Cardiac ventricle fibroblast (primary cell): ENCODE results near the gene EXTL1. TPM values are rescaled to one million over a fixed set of nuclear protein-coding genes. Genes with fewer than 3 reads are reported as not detected.

ENCODE experiments used
- total RNA-seq: library from RNA; depleted of rRNA; stranded (reverse); fragments of >200 nt; gene quantifications from 2 replicates; pipeline ENCODE4 v1.2.3, GENCODE V29; 2015

EXTL1 gene, protein sequence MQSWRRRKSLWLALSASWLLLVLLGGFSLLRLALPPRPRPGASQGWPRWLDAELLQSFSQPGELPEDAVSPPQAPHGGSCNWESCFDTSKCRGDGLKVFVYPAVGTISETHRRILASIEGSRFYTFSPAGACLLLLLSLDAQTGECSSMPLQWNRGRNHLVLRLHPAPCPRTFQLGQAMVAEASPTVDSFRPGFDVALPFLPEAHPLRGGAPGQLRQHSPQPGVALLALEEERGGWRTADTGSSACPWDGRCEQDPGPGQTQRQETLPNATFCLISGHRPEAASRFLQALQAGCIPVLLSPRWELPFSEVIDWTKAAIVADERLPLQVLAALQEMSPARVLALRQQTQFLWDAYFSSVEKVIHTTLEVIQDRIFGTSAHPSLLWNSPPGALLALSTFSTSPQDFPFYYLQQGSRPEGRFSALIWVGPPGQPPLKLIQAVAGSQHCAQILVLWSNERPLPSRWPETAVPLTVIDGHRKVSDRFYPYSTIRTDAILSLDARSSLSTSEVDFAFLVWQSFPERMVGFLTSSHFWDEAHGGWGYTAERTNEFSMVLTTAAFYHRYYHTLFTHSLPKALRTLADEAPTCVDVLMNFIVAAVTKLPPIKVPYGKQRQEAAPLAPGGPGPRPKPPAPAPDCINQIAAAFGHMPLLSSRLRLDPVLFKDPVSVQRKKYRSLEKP
- 0.37 and 0.49 TPM in 2 replicates for total RNA-seq

GRCh38 chr1:26021647-26022403 is at the start of gene EXTL1:
TSS of gene EXTL1 (plus strand) at chr1:26021775. CDS start at chr1:26022647, 872 bp downstream.

DNA sequence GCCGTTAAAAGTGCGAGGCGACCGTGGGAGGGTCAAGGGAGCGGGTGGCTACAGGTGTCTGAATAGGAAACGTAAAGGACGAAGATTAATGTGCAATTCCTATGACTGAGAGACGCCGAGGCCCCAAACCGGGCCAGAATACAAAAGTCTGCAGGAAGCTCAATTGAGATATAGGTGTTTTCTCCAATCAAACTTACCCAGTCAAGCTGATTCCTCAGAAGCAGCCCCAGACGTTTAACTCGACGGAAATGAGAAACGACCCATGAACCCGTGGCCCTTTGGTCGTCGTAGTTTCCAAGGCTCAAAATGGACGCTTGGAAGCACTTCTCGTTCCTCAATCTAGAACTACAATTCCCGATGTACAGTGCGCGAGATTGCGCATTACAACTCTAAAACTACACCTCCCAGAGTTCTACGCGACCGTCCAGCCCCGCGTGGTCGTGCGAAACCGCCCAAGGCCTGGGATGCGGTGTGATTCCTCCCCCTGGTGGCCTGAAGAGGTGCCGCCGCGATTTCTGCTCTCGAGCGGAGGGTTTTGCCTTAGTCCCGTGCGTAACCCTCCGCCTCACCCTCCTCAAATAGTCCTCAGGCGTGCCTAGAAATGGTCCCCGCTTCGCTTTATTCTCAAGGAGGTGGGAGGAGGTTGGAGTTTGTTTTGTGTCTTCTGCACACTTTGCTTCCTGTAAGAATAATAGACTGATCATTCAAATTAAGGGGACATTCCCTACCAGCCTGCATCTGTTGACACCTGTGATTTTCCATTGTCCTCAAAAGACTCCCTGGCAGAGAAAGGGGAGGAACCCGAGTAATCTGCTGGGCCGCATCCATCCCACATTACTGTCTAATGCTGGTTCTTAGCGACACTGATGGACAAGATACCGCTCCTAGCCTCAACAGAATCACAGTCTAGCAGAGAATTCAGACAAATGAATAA is 23.5 kb upstream of the EXTL1 start, which contains the start of gene PAFAH2:
Gene PAFAH2, minus strand, starts transcription at position 236 of the 934 bp plus-strand sequence. CDS start 7,247 bp downstream, outside the sequence.

DNA sequence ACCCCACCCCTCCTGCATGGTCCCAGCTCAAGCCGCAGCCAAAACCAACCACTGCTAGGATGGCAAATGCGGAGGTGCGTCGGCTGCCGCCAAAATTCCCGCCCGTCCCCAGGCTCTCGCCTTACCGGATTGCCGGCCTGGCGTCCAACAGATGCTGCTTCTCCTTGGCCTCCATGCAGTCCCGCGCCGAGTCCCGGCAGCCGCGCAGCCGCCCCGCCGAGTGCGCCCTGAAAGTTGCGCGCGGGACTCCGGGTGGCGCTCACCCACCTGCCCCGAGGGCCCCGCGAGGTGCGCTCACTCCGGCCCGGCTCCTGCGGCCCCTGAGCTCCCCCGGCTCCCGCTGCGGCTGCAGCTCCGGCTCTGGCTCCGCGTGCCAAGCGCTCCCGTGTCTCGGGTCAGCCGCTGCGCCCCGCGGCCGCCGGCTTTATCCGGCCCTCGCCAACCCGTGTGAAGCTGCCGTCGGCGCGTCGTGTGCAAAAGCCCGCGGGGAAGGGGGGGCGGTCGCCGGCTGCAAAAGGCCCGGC is 24.2 kb downstream of the EXTL1 start, which contains the start of gene SLC30A2:
Gene SLC30A2, minus strand, starts transcription at position 397 of the 524 bp plus-strand sequence. Its CDS starts 222 bp downstream, at position 175.

DNA sequence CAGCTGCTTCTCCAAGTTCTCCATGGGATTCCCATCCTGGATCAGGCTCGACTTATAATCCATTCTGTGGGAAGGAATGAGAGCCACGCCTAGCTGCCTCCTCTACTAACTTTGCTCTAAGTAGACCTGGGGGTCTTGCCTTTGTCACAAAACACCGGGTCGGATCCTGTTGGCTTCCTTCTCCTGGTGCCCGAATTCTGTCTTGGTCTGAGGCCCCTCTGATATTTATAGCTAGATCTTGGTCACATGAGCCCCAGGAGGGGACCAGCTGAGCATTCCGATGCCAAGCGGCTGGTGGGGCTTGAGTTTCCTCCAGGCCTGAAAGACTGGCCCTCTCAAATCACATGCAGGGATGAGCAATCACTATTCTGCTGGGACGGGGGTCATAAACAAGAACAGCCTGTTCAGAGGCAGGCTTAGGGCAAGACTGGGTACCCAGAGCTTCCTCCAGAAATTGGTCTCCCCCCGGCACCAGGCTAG is 45.9 kb downstream of the EXTL1 start, which contains the start of gene TRIM63:
Gene TRIM63, minus strand, starts transcription at position 199 of the 480 bp plus-strand sequence. Its CDS starts 136 bp downstream, at position 63.

Other genes with a start within 250 kb of the EXTL1 start
- 86.4 and 86.9 TPM in 2 replicates for gene SELENON, start 221.6 kb upstream of the EXTL1 start, total RNA-seq
- gene MTFR1L, start 201.8 kb upstream of the EXTL1 start, total RNA-seq, result 47.2 and 51.3 TPM in 2 replicates
- gene AUNIP, start 162.3 kb upstream of the EXTL1 start, total RNA-seq, result 0.12 and 0.20 TPM in 2 replicates
- gene PAQR7, start 146.1 kb upstream of the EXTL1 start, total RNA-seq, result 6.0 and 7.4 TPM in 2 replicates
- gene STMN1, start 115.4 kb upstream of the EXTL1 start, total RNA-seq, result 9.8 and 22.9 TPM in 2 replicates
- 4.7 and 6.0 TPM in 2 replicates for gene PAFAH2, start 23.7 kb upstream of the EXTL1 start, total RNA-seq
- not detected in 2 replicates for gene SLC30A2, start 24.3 kb downstream of the EXTL1 start, total RNA-seq
- not detected in 2 replicates for gene TRIM63, start 45.9 kb downstream of the EXTL1 start, total RNA-seq
- gene PDIK1L, start 90.0 kb downstream of the EXTL1 start, total RNA-seq, result 2.7 and 3.0 TPM in 2 replicates
- not detected in 2 replicates for gene FAM110D, start 137.3 kb downstream of the EXTL1 start, total RNA-seq
- not detected in 2 replicates for gene C1orf232, start 147.2 kb downstream of the EXTL1 start, total RNA-seq
- gene ZNF593, start 148.1 kb downstream of the EXTL1 start, total RNA-seq, result 33.3 and 36.2 TPM in 2 replicates
- gene ZNF593OS, start 150.1 kb downstream of the EXTL1 start, total RNA-seq, result not detected in 2 replicates
- gene CNKSR1, start 155.7 kb downstream of the EXTL1 start, total RNA-seq, result 0.81 TPM in 1 of 2 replicates, not detected in the other
- gene CATSPER4, start 168.8 kb downstream of the EXTL1 start, total RNA-seq, result not detected in 2 replicates
- gene CEP85, start 212.4 kb downstream of the EXTL1 start, total RNA-seq, result 3.4 and 6.7 TPM in 2 replicates